Peyer's patch (tissue), 4 donors: ENCODE results near the gene ITSN1.

Experiments
- POLR2A ChIP-seq, 2 donors: fragments of 450-650 bp; IDR thresholded peaks; one replicate each; pipeline ENCODE4 v1.5.1; 2017; ENCODE audit warnings: antibody characterized with exemption in 2 of 2, mild to moderate bottlenecking in 2 of 2, moderate library complexity in 2 of 2
- TF ChIP-seq, protein P1 (sequence below), 6 experiments: fragments of 450-650 bp in 4 of 6; fragments of 200-600 bp in 2 of 6; sonication (generic) in 1 of 6; IDR thresholded peaks; one replicate each; pipeline ENCODE4 v1.5.1; 2017 to 2019; ENCODE audit warnings: antibody characterized with exemption in 6 of 6, mild to moderate bottlenecking in 3 of 6, moderate library complexity in 1 of 6

DNA sequence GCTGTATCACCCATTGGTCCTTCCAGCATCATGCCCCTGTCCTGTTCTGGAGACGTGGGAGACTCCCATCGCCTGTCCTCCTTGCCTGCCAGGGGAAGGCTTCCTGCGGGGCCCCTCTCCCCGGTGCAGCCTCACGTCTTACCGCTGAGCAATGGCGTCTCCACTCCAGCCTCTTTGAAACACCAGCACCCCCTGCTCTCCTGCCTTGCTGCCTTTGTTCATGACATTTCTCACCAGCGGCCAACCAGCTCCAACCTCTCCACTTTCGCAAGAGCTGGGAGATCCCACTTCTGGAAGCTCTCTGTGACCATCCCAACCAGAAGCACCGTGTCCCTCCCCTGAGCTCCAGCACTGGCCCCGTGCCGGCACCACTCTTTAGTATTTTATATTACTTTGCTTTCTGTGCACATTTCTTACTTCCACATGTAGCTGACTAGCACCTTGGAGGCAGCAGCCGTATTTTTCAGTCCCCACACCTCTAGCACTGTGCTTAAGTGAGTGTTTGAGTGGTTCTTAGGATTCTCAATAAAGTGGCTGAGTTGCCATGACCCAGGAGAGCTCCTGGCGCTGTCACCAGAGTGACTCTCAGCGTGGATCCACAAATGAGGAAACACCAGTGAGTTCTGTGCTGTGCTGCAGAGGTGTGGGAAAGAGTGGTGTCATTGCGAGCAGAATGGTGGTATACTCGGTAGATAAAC lies 189.8 kb downstream of the ITSN1 start:
- TF ChIP-seq, protein P1, sequence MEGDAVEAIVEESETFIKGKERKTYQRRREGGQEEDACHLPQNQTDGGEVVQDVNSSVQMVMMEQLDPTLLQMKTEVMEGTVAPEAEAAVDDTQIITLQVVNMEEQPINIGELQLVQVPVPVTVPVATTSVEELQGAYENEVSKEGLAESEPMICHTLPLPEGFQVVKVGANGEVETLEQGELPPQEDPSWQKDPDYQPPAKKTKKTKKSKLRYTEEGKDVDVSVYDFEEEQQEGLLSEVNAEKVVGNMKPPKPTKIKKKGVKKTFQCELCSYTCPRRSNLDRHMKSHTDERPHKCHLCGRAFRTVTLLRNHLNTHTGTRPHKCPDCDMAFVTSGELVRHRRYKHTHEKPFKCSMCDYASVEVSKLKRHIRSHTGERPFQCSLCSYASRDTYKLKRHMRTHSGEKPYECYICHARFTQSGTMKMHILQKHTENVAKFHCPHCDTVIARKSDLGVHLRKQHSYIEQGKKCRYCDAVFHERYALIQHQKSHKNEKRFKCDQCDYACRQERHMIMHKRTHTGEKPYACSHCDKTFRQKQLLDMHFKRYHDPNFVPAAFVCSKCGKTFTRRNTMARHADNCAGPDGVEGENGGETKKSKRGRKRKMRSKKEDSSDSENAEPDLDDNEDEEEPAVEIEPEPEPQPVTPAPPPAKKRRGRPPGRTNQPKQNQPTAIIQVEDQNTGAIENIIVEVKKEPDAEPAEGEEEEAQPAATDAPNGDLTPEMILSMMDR (IDR thresholded peaks at IDR 0.05): no peak
- TF ChIP-seq POLR2A (IDR thresholded peaks at IDR 0.05): no peak
